ENCODE data around the gene DCUN1D1.

- no peak for TF ChIP-seq ZC3H10 (CRISPR knock-in tag; IDR thresholded peaks at IDR 0.05)
- no peak for TF ChIP-seq BACH2 (CRISPR knock-in tag; IDR thresholded peaks at IDR 0.05; ENCODE audit: borderline replicate concordance)
- no peak for TF ChIP-seq TOX (CRISPR knock-in tag; IDR thresholded peaks at IDR 0.05; ENCODE audit: borderline replicate concordance)
- no peak for TF ChIP-seq ARNTL (CRISPR knock-in tag; IDR thresholded peaks at IDR 0.05; ENCODE audit: borderline replicate concordance, low read depth)
- TF ChIP-seq, protein P1, sequence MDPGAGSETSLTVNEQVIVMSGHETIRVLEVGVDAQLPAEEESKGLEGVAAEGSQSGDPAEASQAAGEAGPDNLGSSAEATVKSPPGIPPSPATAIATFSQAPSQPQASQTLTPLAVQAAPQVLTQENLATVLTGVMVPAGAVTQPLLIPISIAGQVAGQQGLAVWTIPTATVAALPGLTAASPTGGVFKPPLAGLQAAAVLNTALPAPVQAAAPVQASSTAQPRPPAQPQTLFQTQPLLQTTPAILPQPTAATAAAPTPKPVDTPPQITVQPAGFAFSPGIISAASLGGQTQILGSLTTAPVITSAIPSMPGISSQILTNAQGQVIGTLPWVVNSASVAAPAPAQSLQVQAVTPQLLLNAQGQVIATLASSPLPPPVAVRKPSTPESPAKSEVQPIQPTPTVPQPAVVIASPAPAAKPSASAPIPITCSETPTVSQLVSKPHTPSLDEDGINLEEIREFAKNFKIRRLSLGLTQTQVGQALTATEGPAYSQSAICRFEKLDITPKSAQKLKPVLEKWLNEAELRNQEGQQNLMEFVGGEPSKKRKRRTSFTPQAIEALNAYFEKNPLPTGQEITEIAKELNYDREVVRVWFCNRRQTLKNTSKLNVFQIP (CRISPR knock-in tag; IDR thresholded peaks at IDR 0.05; ENCODE audit: borderline replicate concordance, low read depth), result no peak
Observed at GRCh38 chr3:182983876-182984275, 3.5 kb upstream of the DCUN1D1 start.

Data from SK-N-SH treated with all-trans-retinoic acid at 6 μM for 48 hours (cell line).